ENCODE measurements around the gene PLEKHH2.

- TF ChIP-seq CTCF (IDR thresholded peaks at IDR 0.05) (no peak), EP300 (IDR thresholded peaks at IDR 0.05) (no peak), POLR2A (IDR thresholded peaks at IDR 0.05) (no peak)
Observed at GRCh38 chr2:43605851-43606250, 31.2 kb upstream of the PLEKHH2 start.

Measured in suprapubic skin (tissue), 3 donors.